ENCODE data around the gene TENM4. TPM values are rescaled to one million over a fixed set of nuclear protein-coding genes. Genes with fewer than 3 reads are reported as not detected.

TENM4 gene
- total and polyA plus RNA-seq, 10 of the 15 experiments (the other 5 are each of a cell fraction or from before 2014, with no cell fraction given): 0.03 to 0.12 (median 0.06) TPM; not detected in 7

GRCh38 chr11:78806214-78807004, 634.4 kb downstream of the TENM4 start:
- ATAC-seq (no peak), FAIRE-seq (no peak), DNase-seq (ENCODE audit: low read depth, low spot score) (no peak)
- RAD21 ChIA-PET (ENCODE audit: unreplicated experiment): no interaction called here
- BruUV-seq (replicated peaks): no TSS peak
- H4K20me1 ChIP-seq (ENCODE audit: control insufficient read depth, insufficient read depth): no peaks in the 10 kb centered on the region
- SMC1A ChIA-PET (ENCODE audit: uncharacterized antibody, unreplicated experiment): no interaction called here
- H2AFZ ChIP-seq (ENCODE audit: control insufficient read depth, low read depth, low read length): no peak overlapping the region
- H3K36me3 ChIP-seq (ENCODE audit: control insufficient read depth in 2 of 2, insufficient read depth in 2 of 2, low read length in 1 of 2): no peaks in the 10 kb centered on the region
- TF ChIP-seq PKNOX1 (IDR thresholded peaks at IDR 0.05) (no peak), MLLT1 (IDR thresholded peaks at IDR 0.05) (no peak), IRF3 (IDR thresholded peaks at IDR 0.05) (no peak), CUX1 (IDR thresholded peaks at IDR 0.05; ENCODE audit: insufficient replicate concordance, low read depth, low read length) (no peak), POLR2A (IDR thresholded peaks at IDR 0.05; ENCODE audit: low read depth, low read length) (no peak), ZNF217 (IDR thresholded peaks at IDR 0.05) (no peak), JUND (IDR thresholded peaks at IDR 0.05; ENCODE audit: low read depth, low read length) (no peak), SREBF1 (IDR thresholded peaks at IDR 0.05; ENCODE audit: low read length) (no peak), USF1 (IDR thresholded peaks at IDR 0.05; ENCODE audit: borderline replicate concordance, extremely low read length, insufficient read depth, low read depth, low read length) (no peak), CHD2 (IDR thresholded peaks at IDR 0.05; ENCODE audit: borderline replicate concordance, low read depth, low read length) (no peak)
- intact Hi-C loops (cut with micrococcal nuclease; ENCODE audit: unreplicated experiment) (no loop called here), in situ Hi-C loops (cut with MboI) (no loop called here)
- no peaks in the 10 kb centered on the region for H3K9me3 ChIP-seq (replicated peaks; ENCODE audit: control insufficient read depth, insufficient read depth, low read length)
- POLR2A ChIA-PET: no interaction called here
- H3K27me3 ChIP-seq (replicated peaks in 1 of 2; ENCODE audit: control insufficient read depth in 2 of 2, insufficient read depth in 2 of 2, low read length in 1 of 2): no peaks in the 10 kb centered on the region; a peak in 1 of 4 replicates
- H3K4me3 ChIP-seq: no peak overlapping the region
- WGBS (ENCODE audit: insufficient coverage, insufficient replicate concordance, low lambda C conversion rate, missing lambda C conversion rate): 0% methylated on average over 2 of the region's 2 CpGs
- no peaks in the 10 kb centered on the region for H3K4me1 ChIP-seq (ENCODE audit: control insufficient read depth, insufficient read depth, low read length)
- H3K27ac ChIP-seq (ENCODE audit: control insufficient read depth, insufficient read depth): no peak overlapping the region
- no peak overlapping the region for H3K9ac ChIP-seq (ENCODE audit: control insufficient read depth, insufficient read depth, low read length)
- no peak overlapping the region for H3K4me2 ChIP-seq (ENCODE audit: control insufficient read depth, insufficient read depth)
- CTCF ChIA-PET: no interaction called here
- H3K79me2 ChIP-seq (ENCODE audit: control insufficient read depth, insufficient read depth, low read length): no peaks in the 10 kb centered on the region
